Prostate gland (tissue), 2 donors: ENCODE results near the gene HAL.

Experiments used
- POLR2A ChIP-seq: fragments of 450-650 bp; IDR thresholded peaks from one replicate; pipeline ENCODE4 v1.6.1; 2016; ENCODE audit warnings: antibody characterized with exemption, mild to moderate bottlenecking
- POLR2AphosphoS5 ChIP-seq: sonication (generic); formaldehyde crosslinking; IDR thresholded peaks from one replicate; pipeline ENCODE4 v1.6.1; 2017; ENCODE audit warnings: antibody characterized with exemption
- TF ChIP-seq, protein P1 (sequence below), 4 experiments: fragments of 200-600 bp in 2 of 4; fragments of 450-650 bp in 2 of 4; sonication (generic) in 2 of 4; IDR thresholded peaks; 1 replicate in 3 of 4; 2 replicates in 1 of 4; pipeline ENCODE4 v1.5.1; 2016 to 2019; ENCODE audit warnings: antibody characterized with exemption in 4 of 4, mild to moderate bottlenecking in 2 of 4, moderate library complexity in 2 of 4

- no peak for TF ChIP-seq POLR2AphosphoS5
- TF ChIP-seq, protein P1, sequence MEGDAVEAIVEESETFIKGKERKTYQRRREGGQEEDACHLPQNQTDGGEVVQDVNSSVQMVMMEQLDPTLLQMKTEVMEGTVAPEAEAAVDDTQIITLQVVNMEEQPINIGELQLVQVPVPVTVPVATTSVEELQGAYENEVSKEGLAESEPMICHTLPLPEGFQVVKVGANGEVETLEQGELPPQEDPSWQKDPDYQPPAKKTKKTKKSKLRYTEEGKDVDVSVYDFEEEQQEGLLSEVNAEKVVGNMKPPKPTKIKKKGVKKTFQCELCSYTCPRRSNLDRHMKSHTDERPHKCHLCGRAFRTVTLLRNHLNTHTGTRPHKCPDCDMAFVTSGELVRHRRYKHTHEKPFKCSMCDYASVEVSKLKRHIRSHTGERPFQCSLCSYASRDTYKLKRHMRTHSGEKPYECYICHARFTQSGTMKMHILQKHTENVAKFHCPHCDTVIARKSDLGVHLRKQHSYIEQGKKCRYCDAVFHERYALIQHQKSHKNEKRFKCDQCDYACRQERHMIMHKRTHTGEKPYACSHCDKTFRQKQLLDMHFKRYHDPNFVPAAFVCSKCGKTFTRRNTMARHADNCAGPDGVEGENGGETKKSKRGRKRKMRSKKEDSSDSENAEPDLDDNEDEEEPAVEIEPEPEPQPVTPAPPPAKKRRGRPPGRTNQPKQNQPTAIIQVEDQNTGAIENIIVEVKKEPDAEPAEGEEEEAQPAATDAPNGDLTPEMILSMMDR (IDR thresholded peaks at IDR 0.05), result no peak
- no peak for TF ChIP-seq POLR2A
These were observed 54.0 kb downstream of the HAL start for GRCh38 chr12:95942101-95942523.
